Renal cortex interstitium (tissue), 11 donors: Measurements from ENCODE around the gene DOCK10. TPM values are rescaled to one million over a fixed set of nuclear protein-coding genes. Genes with fewer than 3 reads are reported as not detected.
A peak's percentile ranks its signal among the peaks of the same experiment; 100 is the strongest.
"Not testable (repeated sequence)": the region's sequence is repeated elsewhere in the genome, so short reads cannot be mapped to it uniquely, and the experiment has no call there.

ENCODE experiments used
- DNase-seq, 11 donors: peaks; one replicate each; pipeline ENCODE4 v3.0.0-alpha.2; 2013; ENCODE audit warnings: low read depth in 9 of 11, low spot score in 4 of 11; ENCODE audit errors: extremely low read depth in 1 of 11
- polyA plus RNA-seq, 3 donors: library from polyadenylated mRNA; unstranded; fragments of 120-200 nt; gene quantifications; one replicate each; pipeline ENCODE4 v1.2.1, GENCODE V29; 2013; ENCODE audit not compliant: insufficient read length in 3 of 3

The DOCK10 gene
- polyA plus RNA-seq, 3 donors: 8.1 to 13.9 (median 9.1) TPM

DNA sequence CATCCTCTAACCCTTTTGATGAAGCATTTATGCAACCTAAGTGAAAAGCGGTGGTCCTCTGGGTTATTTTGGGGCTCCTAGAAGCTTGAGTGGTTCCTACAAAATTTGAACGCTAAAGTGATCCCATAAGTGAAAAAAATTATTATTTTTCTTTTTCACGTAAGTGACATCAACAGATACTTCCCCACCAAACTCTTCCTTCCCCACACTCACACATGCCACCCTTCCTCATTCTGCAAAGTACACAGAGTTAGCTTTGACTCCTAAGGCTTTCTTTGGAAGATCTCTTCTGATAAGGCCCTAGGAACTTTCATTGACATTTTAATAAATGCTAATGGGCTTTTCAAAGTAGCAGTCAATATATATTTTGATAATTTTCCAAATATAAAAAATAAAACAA lies 109.7 kb downstream of the DOCK10 start:
- no peak for DNase-seq

DNA sequence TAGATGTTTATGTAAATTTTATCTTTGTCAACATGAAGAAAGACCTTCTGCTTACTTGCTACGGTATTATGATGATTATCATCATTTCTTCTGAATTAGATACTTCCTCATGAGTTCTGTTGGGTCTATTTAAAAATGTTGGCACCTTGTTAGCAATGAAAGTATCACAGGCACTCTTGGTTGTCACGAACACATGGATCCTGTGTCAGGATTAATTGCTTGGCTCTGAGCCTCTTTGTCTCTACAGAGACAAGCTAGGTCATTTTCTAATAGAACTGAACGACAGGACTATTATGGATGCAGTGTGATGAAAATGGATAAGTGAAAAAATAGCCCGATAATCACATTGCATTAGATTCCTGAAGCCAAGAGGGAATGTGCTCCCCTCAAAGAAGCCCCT lies 110.3 kb downstream of the DOCK10 start:
- no peak for DNase-seq

DNA sequence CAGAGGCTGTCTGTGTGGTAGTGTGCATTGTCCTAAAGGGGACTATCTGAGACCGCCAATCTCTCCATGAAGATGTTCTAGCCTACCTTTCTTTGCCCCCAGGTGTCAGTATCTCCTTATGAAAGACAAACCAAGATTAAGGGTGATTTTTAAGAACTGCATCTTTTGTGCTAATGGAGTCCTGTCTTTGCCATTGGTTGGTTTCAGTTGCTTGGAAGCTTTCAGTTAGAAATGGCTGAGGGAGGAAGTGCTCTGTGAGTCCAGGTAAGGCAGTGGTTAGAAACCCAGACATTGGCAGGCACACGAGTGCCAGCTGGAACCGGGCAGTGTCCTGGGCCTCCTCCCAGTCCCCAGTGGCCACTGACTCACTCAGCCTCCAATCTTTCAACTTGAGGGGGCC lies 111.3 kb downstream of the DOCK10 start:
- DNase-seq: no peak

DNA sequence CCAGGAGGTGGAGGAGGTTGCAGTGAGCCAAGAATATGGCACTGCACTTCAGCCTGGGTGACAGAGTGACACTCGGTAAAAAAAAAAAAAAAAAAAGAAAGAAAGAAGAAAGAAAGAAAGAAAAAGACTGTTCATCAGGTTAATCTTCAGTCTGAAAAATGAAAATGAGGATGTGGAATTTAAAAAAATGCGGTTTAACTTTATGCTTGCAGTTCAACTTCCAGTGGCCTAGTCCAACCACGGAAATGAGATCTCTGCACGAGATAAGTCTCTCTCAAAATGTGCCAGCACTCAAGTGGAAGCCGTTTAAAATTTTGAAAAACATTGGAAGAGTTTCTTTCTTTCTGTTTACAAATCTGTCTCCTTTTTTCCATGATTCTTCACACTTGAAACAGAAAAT lies 112.1 kb downstream of the DOCK10 start:
- no peak for DNase-seq

DNA sequence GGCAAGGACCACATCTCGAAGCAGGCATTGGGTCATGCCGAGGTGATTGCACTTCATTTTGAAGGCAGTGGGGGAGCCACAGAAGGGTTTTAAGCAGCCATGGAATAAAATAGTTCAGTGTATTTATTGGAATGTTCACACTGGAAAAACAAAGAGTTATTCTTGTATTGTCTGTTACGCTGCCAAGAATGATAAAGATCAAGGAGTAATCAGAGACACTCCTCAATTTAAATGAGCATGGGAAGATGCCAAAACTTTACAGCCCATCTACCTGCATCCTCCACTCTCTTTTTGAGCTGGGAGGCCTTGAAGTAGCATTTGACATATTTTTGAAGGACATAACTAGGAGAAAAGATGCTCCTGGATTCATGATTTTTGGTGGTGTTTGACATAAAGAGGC lies 112.8 kb downstream of the DOCK10 start:
- DNase-seq: no peak

DNA sequence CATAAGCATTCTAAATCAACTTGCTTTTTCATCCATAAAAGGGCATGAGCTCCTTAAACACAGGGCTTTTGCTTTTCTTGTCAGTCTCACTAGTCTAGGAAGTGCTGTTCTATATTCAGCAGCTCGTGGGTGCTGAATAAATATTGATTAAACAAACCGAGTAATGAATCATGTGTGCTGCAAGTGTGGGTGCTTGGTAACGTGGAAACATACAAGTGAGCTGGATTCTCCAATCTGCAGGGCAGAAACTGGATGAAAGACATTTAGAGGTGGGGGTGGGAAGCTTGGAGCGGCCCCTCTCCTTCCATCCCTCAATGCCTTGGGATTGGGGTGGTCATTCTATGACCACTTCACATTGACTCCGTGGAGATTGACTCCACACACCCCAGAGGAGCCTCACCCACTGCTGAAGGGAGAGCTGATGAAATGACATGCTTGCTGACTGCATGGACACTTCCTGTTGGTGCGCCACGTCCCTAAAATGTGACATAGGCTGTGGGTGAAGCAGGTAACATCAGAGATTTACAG lies 114.6 kb downstream of the DOCK10 start:
- no peak for DNase-seq

DNA sequence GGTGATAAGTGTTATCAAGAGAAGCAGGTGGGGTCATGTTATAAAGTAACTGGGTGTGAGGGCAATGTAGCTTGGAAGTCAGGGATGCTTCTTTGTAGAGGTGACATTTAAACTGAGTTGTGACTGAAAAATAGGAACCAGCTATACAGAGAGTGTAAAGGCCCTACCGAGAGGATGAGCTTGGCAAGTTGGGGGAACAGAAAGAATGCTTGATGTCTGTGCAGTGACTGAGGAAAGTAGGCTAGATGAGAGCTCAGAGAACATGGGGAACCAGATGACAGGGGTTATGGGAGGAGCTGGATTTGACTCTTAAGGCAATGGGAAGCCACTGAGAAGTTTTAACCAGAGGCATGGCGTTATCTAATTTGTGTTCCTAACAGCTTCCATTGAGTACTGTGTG lies 115.3 kb downstream of the DOCK10 start:
- DNase-seq: no peak

DNA sequence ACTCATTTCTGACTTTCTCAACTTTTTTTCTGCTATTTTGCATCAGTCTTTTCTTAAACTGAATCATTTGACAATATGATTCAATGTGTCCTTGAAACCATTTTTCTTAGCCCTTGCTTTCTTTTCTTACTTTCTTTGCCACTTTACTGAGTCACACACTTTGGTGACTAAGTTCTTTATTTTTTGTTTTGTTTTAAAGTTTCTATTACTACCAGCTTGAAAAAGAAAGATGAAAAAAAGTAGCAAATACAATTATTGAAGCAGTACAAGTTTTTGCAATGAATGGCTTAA lies 116.5 kb downstream of the DOCK10 start:
- DNase-seq: no peak

DNA sequence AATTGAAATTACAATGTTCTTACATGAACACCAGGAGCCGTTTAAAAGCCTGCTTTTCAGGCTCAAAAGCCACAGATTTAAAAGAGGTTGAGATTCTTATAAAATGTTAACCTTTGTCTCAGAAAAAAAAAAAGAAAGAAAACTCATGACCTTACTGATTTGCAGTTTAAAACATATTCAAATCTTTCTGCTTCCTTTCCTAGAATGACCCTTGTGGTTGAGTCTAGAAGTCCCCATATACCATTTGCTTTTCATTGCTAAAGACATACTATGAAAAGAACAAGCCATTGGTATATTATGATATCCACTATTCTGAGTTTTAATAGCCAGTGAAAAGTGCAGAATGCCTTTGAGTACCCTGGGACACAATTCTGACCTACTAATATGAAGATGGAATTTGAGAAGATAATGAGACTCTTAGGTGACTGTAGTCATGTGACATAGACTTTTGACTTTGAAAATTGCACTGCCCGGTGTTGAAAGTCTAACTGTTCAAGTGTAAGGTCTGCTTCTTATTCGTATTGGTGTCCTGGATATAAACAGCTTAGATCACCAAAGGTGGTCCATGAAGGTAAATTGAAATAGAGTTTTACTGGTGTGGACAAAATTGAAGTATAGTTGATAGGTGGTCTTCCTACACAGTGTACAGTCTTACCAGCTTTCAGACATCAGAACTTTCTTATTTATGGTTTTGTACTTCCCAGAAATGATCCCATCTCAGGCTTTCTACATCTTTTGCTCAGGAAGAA lies 117.0 kb downstream of the DOCK10 start:
- DNase-seq: no peak

DNA sequence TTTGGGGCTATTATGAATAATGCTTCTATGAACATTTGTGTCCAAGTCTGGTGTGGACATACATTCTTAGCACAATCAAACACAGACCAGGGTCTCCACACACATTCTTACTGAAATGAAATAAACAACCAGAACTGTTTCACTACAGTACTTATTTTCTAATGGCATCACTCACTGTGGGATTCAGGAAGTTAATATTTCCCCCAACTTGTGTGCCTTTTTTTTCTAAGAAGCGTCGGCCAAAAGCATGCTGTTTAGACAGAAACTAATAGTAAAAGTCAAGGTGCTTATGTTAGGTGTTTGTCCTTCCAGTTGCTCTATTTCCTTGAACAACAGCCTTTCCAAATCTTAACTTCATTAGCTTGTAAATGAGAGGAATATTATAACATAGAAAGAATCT lies 117.6 kb downstream of the DOCK10 start:
- DNase-seq: no peak

DNA sequence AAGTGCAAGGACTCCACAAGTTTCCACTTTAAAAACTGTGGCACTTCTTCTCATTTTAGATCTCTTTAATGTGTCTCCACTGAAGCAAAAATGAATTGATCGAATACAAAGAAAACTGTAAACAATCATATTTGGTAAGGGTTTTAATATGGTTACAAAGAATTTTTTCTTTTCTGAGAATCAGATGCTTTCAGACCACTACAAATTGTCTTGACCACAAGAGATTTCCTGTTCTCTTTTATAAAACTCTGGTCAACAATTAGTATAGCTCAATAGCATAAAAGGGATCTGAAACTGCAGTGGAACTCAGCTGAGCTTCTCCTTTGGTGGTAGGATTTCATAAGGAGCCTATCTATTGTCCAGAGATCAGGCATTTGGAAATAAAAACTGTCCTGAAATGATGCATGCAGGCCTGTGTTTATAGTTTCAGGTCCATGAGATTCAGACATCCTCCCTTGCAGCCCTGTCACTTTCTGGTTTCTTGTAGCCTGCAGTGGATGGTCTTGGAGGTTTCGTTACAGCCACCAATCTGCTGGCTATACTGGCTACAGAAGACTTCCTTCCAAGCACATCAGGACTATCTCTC lies 120.0 kb downstream of the DOCK10 start:
- no peak for DNase-seq

DNA sequence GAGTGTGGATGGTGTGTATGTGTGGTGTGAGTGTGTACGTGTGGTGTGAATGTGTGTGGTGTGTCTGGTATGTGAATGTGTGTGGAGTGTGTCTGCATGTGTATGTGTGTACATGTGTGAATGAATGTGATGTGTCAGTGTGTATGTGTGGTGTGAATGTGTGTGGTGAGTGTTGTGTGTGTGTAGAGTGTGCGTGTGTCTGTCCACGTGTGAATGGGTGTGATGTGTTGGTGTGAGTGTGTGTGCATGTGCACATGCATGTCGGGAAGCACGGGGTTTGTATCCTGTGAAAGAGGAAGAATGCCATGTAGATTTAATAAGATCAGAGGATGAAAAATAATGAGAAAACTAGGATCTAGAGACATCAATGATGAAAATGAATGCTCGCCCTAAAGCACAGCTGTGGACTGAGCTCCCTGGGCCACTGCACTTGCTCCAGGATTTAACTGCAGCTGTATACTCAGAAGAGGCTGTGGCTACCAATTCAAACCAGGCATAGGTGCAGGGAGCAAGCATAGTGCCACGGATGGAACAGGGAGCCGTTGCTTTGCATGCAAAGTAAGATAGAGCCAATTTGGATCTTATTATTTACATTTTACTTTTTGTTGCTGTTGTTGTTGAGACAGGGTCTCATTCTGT lies 122.7 kb downstream of the DOCK10 start:
- no peak for DNase-seq

DNA sequence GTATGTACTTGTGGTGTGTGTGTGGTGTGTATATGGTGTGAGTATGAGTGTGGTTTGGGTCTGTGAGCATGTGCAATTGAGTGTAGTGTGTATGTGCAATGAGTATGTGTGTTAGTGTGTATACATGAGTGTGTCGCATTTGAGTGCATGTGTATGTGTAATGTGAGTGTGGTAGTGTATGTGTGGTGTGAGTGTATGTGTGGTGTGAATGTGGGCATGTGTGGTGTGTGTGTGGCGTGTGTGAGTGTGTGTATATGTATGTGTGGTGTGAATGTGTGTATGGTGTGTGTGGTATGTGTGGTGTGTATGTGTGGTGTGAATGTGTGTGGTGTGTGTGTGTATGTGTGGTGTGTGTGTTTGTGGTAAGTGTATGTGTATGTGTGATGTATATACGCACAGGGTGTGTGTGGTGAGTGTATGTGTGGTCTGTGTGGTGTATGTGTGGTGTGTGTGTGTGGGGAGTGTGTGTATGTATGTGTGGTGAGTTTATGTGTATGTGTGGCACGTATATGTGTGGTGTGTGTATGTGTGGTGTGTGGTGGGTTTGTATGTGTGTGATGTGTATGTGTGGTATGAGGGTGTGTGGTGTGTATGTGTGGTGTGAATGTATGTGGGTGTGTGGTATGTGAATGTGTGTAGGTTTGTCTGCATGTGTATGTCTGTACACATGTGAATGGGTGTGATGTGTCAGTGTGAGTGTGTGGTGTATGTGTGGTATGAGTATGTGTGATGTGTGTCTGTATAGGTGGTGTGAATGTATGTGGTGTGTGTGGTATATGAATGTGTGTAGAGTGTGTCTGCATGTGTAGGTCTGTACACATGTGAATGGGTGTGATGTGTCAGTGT lies 123.4 kb downstream of the DOCK10 start:
- DNase-seq: no peak

DNA sequence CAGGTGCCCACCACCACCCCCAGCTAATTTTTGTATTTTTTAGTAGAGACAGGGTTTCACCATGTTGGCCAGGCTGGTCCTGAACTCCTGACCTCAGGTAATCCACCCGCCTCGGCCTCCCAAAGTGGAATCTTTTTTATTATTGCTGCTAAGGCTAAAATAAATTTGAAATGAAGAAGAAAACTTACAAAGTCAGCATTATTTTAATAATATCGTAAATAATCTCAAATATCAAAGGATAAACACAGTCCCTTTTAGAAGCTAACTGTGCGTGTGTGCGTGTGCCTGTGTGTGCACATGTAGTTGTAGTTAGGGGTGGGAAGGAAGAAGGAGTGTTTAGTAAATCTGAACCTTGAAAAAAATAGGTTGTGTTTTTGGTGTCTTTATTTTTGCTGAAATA lies 125.0 kb downstream of the DOCK10 start:
- not testable (repeated sequence) for DNase-seq

DNA sequence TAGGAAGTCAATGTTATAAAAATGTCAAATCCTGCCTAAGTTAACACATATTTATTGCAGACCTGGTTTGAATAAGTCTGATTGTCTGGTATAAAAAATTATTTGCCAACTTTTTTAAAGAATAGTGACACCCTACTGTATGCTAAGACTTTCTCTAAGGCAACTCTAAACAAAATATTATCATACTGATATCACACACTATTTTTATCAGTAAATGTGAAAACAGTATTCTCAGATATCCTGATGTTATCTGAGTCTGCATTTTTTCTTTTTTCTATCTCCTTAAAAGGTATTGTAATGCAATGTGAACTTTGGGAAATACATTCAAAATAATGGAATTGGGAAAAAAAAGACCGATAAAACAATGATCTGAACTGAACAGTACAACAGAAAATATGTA lies 127.1 kb downstream of the DOCK10 start:
- no peak for DNase-seq

DNA sequence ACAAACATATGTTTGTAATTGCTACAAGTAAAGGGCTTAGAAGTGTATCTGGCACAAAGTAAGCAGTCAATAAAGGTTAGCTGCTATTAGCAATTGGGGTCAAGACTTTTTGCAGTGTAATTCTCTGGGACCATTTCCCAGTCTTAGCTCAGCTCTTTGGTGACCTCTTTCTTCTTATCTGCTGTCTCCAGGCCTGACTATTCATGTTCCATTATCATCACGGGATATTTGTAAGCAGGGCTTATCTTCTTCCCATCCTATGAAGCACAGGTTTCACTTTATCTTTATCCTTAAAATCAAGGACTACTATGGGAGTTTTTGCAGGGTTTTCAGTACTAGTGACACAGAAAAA lies 131.7 kb downstream of the DOCK10 start:
- no peak for DNase-seq

DNA sequence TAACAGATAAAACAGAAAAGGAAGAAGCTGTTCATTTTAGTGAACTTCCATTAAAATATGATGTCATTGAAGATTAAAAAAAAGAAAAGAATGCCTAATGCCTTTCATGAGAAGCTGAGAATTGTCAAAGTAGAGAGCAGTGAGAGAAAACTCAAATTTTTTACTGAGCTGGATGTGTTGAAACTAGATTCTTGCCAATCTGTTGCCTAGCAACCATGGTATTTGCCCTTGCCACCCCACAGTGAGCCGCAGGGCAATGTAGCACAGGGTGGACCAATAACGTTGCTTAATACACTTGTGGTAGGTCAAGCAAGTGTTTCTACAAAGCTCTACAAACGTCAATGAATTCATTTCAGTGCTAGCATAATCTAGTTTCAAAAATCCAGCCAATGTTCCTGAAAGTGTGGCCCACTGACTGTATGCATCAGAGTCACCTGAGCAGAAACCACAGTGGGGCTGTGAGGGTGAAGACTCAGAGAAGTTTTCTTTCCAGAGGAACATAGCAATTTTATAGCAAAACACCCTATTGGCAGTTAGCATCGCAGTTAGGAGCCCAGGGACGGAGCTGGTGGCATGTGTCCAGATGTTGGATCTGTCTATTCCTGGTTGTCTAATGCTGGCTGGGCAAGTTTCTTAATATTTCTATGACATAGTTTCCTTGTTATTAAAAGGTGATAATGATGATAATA lies 132.2 kb downstream of the DOCK10 start:
- peak in 9 of 11 donors; percentile 13 to 68 (median 32) for DNase-seq

DNA sequence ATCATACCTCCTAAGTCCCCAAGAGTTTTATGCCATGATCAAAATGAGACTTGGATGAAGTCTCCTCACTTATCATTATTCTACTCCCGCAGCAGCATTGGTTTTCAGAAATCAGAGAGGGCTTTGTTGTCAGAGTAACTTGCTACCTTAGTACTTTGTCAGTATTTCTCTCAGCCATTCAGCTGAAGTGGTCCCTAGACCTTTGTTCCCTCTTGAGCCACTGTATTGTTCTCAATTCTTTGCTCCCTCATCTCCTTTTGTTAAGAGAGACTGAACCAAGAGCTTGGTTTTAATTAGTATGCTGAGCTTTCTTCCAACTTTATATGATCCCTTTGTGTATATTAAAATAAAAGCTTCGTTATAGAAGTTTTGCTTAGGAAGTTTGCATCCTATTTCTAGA lies 133.4 kb downstream of the DOCK10 start:
- no peak for DNase-seq

DNA sequence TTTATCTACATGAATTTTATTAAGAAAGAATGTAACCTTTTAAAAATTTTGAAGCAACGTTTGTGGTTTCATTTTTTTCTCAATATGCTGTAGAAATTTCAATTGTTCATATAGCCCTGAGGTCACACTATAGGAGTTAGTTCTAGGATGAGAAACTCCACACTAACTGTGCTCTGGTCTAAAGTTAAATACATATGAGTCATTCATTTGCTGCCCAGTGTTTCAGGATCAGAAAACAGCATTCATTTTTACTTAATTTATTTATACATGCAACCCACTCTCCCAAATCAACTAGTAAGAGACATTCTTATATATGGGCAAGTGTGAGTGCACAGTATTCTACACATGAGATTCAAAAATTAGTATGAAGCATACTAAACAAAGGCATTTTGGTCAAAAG lies 137.9 kb downstream of the DOCK10 start:
- no peak for DNase-seq
